GM21825 (cell line): Measurements from ENCODE around the gene AATF.

Source experiments
- ATAC-seq: cut with Tn5 transposase; IDR thresholded peaks from one replicate; pipeline ENCODE4 v1.9.1; 2021; ENCODE audit warnings: mild to moderate bottlenecking, moderate library complexity; ENCODE audit not compliant: unreplicated experiment

The AATF gene

DNA sequence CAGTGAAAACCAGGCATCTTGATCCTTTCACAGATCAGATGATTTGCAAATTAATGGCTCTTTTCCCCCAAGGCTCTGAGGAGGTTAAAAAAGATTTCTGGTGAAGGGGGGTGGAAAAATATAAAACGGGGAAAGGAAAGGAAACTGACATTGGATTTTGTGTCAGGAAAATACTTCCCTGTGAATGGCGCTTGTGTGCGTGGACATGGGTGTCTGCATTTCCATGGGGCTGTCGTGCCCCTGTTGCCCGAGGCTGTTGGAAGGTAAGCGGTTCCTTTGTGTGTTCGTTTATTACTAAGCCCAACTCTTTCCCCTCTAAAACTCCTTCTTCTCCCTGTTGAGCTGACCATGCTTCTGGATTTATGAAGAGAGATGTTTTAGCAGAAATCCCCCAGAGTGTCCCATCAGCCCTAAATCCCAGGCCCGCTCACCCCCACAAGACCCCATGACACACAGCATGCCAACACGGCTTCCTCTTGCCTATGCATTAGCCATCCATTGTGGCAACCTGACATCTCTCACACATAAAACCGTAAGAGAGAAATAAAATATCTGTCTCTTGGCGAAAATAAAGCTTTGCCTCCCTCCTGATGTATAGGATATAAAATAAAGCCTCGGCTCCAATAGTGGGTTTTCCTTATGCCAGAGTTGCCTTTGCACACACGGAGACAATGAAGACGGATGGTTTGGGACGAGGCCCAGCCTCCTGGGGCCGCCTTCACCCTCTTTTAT, 18.7 kb upstream of the AATF start:
- ATAC-seq: no peak

DNA sequence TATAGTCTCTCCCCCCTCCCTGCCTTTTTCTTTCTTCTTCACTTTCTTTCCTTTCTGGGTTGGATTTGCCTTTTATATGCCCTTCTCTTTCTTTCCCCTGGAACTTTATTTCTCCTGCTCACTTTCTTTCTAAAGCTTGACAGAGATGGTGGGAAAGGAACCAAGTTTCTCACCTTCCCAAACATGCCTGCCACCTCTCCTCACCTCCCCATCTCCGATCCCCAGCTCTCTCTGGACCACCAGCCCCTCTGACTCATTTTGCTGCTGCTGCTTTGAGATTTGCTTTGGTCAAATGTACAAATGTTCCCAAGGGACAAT, 18.2 kb upstream of the AATF start:
- ATAC-seq: no peak

DNA sequence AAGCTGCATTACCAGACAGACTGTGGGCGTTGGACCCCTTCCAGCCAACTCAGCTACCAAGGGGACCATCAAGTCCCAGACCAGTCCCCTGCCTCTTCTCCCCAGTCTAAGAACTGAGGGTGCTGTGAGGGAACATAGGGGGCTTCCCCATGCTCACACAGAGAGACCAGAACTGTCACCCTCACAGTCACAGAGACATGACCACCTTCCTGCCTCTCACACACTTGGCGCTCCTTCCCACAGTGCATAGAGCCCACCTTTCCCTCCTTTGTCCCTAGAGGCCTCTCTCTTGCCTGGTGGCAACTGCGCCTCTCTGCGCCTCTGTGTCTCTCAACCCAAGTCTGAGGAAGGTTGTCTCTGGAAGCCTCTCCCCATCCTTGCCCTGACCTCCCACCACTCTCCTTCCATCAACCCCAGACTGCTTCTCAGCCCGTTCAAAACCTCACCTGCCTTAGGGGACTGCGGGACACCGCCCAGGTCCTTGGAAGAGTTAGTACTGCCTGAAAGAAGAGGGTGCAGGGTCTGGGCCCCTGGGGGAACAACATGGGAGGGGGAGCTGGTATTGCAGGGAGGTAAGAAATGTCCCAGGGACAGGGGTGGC, 17.6 kb upstream of the AATF start:
- no peak for ATAC-seq

DNA sequence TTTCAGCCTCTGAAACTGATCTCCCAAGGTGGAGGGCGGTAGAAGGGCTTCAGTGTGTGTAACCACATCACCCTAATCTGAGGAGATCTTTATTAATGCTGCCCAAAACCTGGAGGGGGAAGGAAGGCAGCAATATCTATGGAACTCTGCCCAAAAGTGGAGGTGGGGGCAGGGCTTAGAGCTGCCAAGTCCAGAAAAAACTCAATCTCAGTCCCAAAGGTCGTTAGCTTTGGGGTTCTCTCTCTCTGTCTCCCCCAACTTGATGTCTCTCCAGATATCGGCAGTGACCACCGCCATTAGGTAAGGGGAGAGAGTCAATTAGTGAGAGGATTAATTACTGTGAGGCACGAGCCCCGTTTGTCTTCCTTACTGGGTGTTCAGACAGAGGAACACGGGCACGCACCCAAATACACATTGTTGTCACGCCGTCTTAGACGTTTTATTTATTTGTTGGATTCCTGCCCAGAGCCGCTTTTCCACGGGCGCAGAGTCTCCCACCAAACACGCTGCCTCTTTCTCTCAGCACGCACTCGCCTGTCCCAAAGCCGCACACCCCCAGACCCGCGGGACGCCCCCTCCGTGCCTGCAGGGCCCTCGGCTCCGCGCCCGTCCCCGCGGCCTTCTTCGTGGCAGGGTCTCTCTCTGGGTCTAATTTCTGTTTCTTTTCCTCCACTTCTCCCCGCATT, 16.9 kb upstream of the AATF start:
- no peak for ATAC-seq

DNA sequence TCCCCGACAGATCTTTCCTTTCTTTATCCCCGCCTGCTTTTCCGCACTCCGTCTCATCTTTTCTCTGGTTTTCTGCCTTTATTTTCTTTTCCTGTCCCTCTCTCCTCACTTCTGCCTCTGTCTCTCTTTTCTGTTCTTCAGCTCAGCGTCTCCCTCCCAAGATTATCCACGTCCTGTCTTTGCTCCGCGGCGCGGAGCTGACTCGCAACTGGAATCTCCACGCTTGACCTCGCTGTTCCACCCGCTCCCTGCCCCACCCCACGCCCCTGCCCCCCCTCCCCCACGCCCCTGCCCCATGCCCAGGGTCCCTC, 16.4 kb upstream of the AATF start:
- ATAC-seq: no peak

DNA sequence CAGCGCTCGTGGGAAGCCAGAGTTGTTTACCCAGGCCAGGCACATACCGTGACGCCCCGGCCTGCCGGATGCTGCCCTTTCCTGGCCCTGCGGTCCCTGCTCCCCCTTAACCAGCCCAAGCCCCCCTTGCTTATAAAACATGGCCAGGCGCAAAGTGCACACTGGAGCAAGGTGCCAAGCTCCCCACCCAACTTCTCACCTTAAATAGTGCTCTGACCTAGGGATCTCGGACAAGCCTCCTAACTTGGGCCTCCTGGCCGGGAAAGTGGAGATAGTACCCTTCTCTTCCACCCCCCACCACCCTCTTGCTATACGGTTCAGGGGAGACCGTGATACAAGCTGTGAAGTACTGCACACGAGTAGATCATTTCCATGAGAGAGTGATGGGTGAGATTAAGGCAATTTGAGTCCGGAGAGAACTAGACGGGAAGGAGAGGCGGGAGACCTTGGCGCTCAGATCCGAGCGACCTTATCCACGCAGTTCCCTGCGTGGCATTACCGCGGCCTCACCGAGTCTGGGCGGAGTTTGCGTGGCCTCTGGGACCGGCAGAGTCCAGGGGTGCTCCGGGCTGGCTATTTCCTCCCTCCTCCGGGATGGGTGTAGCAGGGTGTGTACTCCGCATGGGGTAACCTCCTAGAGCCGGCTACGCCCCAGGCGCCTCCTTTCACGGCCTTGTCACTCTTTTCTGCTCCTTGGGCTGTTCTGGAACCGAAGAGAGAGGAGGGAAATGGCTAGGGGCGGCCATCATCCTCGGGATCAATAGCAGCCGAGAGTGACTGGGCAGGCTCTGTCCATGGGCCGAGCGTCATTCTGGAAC, 15.9 kb upstream of the AATF start:
- no peak for ATAC-seq

DNA sequence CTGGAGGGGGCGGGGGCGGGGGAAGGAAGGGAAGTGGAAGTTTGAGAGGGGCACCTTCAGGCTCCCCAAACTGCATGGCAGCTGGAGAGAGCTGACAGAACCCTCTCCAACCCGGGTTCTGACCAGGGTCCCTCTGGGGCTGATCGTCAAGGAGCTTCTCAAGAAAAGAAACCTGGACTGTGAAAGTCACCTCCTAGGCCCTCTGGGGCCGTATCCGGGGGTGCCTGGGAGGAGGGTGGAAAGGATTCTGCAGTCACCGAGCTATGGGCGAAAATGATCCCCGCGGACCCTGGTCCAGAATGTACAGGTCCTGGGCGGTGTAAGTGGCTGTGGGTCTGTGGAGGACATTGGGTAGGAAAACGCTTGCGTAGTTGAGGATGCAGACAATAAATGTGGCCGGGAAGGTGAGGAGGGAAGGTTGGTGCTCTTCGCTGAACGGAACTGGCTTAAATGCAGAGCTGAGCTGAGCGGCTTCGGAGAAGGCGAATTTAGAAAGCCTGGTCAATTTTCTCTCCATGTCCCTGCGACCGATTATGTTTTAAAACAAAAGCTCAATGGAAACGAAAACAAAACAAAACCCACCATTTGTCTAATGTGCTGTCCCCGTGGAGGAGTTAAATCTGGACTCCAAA, 15.1 kb upstream of the AATF start:
- no peak for ATAC-seq

DNA sequence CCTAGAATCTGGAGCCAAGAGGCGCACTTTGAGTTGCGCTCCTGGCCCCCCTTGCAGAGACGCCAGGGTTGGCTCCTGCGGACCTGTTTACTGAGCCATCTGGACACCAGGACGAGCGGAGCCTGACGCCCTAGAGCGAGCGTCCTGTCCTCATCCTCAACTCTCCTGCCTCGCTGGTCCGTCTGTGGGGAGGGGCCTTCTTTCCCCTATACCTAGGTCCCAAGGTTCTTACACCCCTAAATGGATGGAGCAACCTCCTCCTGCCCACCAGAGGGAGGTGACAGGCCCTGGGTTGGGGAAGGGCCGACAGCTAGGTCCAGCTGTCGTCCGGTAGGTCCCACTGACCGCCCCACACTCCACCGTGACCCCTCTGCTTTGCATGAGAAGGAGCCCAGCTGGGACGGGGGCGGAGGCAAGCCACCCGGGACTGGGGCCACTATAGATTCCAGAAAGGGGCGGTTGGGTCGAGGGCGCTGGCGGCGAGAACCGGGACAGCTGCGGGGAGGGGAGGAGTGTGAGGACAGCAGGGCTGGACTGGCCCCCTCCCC, 14.5 kb upstream of the AATF start:
- ATAC-seq: no peak

DNA sequence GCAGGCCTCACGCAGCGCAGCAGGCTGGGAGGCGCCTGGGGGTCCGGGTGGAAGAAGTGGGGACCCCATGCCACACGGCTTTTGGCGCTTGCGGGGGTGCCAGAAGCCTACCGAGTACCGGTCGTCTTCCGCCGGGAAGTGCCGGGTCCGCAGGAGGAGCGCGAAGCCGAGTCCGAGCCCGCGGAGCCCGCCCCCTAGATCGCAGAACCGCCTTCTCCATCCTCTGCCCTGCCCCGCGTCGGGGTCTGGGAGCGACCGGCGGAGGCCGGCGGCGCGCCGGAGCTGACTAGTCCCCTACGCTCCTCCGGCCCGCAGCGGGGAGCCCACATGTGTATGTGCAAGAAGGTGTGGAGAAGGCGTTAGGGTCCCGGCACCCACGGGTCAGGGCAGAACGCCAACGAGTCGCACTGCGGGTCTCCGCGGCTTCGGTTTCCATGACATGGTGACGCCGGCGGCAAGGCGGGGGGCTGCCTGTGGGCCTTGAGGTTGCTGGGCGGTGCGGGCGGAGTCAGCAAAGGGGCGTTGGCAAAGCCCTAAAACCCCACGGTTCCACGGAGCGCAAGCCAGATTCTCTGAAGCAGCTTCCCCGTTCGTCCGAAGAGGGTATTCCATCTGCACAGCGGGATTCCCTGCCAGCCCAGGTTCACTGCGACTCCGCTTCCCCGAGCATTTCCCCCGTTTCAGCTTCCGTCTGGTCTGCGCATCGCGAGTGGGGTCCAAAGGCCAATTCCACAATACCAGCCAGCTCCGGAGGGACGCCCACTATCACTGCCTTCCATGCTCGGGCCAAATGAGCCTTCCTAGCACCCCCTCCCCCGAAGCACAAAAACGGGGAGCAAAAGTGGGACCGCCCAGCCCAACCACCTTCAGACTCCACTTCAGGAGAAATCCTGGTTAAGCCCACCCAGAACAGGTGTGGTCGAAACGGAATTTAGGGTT, 13.8 kb upstream of the AATF start:
- ATAC-seq: no peak

DNA sequence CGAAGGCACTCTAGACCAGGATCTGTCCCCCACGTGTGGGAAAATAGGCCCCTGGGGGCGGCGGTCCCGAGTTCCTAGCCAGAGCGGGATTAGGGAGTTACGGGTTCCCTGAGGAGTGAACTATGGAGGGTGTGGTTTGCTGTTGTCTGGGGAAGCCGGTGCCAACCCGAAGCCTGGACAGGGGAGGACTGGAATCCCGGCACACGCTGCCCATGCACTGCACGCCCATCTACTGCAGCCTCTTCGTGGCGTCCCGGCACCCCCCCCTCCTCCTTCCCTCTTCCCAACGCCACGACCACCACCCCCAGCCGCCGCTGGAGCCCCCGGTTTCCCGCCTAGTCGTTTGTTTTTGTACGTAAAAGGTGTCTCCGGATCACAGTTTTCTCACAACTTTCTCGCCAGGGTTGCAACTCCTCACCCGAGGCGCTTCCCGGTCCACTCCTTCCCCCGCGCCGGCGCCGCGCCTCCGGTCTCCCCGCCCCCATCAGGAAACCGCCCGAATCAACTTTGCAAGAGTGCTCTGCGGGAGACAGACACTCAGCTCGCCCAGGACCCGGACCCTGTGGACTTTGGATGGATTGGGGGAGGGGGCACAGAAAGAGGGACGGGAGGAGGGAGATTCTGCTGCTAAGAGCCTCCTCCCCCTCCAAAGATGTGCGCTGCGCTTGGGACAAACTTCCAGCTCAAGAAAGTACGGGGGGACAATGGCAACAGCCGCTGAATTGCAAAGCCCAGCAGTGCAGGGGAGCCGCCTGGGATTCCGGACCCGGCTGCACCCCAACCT, 12.9 kb upstream of the AATF start:
- ATAC-seq: no peak

DNA sequence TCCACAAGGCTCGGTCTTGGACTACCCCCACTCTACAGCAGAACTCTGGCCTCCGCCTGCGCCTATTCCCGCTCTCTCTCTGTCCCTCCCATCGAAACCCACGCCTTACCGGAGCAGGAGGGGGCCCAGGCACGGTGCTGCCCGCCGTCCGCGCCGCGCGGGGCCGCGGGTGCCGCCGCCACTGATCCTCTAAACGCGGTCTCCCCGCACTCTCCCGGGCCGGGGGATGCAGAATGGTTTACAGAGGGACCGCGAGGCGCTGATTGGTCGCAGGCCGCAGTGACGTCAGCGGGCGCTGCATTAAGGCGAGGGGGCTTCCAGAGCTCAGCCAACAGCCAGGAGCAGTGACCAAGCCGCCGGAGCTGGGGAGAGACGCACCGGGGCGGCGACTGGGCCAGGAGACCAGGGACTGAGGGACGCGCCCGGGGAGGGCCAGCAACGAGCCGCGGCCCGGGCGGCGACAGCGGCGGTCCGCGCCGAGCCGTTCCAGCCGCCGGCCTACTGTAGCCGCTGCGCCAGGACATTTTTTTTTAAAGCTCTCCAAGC, 12.2 kb upstream of the AATF start:
- no peak for ATAC-seq

DNA sequence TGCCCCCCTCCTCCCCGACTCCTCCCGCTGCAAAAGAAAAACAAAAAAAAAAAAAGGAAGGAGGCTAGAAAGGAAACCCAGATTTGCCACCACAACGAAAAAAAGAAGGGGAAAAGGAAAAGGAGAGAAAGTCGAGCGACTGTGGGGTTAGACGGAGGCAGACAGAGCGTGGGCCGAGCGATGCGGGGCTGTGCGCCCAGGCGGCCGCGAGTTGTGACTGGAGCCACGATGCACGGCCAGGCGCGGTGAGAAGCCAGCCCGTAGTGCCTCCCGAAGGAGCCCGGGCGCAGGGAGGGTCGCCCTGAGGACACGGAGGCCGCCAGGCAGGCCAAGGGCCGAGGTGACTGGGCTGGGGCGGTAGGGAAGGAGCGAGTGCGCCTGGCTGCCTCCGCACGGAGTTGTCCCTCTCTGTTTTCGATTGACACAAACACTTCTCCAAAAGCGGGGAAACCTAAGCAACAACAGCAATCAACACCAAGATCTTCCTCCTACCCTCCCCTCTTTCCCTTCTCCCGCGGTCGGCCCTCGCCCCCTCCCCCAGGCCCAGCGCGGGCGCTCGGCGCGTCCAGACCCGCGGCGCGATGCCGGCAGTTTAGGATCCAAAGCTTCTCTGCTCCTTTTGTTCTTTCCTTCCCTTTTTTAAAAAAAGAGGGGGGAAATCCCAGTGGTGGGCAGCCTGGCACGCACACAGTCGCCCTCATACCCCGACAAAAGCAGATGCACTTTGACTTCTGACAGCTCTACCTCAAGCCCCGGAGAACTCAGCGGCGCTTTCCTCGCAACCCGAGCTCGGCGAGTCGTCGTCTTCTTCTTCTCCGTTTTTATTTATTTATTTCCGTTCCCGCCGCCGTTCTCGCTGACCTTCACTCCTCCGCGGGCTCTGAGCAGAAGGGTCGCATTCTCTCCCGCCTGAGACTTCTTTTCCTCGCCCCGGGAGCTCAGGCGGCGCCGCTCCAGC, 11.5 kb upstream of the AATF start, which contains the start of gene LHX1:
Gene LHX1, plus strand, starts transcription at position 475 of the 958 bp plus-strand sequence. CDS start 723 bp downstream, outside the sequence.
- no peak for ATAC-seq

DNA sequence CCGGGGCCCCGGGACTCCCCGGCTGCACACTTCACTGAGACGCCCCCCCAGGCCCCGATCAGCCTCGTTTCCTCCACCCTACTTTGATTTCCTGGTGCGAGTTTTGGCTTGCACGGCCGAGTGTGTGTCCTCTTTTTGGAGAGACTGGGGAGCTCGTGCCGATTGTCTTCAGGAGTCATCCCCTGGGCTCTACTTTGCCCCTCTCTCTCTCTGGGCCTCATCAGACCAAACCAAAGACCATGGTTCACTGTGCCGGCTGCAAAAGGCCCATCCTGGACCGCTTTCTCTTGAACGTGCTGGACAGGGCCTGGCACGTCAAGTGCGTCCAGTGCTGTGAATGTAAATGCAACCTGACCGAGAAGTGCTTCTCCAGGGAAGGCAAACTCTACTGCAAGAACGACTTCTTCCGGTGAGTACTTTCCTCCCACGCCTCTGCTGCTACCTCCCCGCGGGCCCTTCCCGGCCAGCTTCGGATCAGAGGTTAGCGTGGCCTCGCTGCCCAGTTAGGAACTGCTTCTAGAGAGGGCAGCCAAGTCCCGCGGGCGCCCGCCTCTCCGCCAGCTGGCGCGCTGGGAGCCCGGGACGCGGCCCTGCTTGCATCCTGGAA, 10.7 kb upstream of the AATF start:
- ATAC-seq: no peak

DNA sequence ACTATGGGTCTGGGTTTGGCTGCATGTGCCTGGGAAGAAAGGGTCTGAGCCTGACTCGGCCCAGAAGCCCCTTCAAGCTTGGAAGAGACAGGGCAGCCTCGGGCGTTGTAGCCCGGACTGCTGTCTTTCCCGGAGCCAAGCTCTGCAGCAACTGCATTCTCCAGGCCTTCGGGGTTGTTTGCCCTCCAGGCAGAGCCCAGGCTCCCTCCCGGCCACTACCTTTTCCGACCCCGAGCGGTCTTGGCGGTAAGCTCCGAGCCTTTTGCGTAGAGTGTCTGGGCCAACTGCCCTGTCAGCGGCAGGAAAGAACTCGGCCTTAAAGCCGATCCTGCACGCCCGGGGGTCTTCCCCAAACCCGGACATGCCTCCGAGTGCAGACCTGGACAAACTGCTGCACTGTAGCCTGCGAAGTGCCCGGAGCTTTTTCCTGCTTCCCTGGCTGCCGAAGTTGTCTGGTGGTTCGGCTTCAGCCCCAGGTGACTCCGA, 10.1 kb upstream of the AATF start:
- no peak for ATAC-seq

DNA sequence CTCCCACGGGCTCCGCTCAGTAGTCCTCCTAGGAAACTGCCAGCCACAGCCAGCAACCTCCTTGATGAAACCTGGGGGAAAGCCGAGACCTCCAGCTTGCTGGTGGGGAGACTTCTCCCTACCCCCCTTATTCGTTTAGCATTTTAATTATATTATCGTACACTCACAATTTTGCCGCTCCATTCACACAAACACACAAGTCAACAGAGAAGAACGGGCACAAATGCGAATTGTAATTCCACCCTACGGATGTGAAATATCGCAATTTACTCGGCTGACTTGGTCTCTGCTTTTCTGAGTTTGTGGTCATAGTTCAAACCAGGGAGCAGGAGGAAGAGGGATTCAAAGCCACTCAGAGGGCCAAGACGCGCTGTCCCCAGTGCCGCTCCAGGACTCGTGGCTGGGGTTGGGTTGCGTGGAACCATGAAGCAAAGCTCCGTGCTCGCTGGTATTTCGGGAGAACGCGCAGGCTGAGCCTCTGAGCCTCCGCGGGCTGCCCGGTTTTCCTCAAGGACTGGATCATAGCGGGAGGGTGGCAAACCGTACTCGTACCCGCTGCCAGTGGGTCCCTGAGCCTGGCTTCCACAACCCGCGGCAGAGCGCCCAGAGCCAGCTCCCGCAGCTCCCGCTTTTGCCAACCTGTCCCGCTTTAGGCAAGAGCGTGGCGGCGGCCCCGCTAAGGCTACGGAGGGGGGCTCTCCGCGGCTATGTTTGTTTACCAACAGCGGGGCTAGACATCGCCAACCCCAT, 9.5 kb upstream of the AATF start:
- no peak for ATAC-seq

DNA sequence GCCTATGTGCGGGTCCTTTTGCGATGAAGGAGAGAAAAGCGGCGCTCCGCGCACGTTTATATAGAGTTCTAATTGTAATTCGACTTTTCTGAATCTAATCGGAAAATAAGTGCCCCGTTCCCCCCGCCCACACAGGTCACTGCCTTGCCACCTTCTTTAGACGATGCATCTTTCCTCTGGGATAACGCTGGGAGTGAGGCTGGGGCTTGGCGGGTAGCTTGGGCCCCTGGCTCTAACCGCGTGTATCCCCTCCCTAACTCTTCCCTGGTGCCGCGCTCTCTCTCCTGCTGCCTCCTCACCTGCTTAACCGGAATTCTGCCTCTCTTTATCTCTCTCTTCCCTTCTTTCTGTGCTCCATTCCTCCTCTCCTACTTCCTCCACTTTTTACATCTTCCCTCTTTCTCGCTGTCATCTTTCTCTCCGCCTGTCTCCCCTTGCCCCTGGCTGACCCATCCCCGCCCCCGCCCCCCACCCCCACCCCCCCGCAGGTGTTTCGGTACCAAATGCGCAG, 8.9 kb upstream of the AATF start:
- no peak for ATAC-seq
